HG03457 (cell line): ENCODE data around the gene ZNF565.
"Not testable (repeated sequence)": the region's sequence is repeated elsewhere in the genome, so short reads cannot be mapped to it uniquely, and the experiment has no call there.

Experiments
- ATAC-seq: cut with Tn5 transposase; IDR thresholded peaks from one replicate; pipeline ENCODE4 v1.9.1; 2021; ENCODE audit warnings: moderate number of reproducible peaks; ENCODE audit not compliant: unreplicated experiment

ZNF565 gene

GRCh38 chr19:36215276-36216123, 1.0 kb upstream of the ZNF565 start:
- ATAC-seq: no peak

- ATAC-seq: no peak
Measured at GRCh38 chr19:36212895-36213294, 1.6 kb downstream of the ZNF565 start.

GRCh38 chr19:36210497-36210896, 4.0 kb downstream of the ZNF565 start:
- ATAC-seq: no peak

- no peak for ATAC-seq
Measured at GRCh38 chr19:36209372-36209771, 5.1 kb downstream of the ZNF565 start.

DNA sequence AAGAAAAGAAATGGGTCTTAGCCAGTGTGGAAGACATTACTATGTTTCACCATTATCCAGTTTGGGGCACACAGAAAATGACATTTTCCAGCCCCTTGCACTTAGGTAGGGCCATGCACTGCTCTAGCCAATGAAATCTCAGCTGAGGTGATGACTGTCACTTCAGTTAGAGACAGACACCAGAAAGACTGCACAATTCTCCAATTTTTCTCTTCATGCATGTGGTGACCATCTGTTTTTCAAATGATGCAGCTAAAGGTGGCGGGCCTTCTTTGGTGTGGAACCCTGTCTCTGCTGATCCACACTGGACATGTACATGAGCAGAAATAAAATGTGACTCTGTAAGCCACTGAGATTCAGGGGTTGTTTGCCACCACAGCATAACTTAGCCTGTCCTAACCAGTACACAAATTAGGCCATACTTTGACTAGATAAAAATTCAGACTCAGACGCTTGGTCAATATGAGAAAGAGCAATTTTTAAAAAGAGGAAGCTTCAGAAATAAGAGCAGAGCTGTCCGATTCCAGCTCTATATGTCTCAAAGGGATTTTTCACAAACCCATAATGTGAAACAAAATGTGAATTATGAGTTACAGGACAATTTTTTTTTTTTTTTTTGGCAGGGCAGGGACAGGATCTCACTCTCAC, 6.7 kb downstream of the ZNF565 start:
- ATAC-seq: peak; percentile 65

DNA sequence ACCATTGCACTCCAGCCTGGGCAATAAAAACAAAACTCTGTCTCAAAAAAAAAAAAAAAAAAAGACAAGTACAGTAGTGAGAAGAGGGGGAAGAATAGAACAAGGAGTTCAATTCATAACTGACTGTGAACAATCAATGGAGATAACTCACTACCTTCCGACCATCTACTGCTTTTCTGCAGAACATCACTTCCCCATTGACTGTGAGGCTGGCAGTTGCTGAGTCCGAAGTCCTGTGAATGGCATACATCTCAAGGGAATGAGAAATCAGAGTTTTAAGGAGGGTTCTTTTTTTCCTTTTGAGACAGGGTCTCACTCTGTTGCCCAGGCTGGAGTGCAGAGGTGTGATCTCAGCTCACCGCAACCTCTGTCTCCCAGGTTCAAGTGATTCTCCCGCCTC, 11.2 kb downstream of the ZNF565 start:
- no peak for ATAC-seq

- no peak for ATAC-seq
Measured at GRCh38 chr19:36201684-36202083, 12.8 kb downstream of the ZNF565 start.

DNA sequence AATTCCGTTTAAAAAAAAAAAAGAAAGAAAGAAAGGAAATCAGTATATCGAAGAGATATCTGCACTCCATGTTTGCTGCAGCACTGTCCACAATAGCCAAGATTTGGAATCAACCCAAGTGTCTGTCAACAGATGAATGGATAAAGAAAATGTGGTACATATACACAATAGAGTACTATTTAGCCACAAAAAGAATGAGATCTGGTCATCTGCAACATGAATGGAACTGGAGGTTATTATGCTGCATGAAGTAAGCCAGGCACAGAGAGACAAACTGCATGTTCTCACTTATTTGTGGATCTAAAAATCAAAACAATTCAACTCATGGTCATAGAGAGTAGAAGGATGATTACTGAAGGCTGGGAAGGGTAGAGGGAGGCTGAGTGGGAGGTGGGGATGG, 16.3 kb downstream of the ZNF565 start:
- no peak for ATAC-seq

- ATAC-seq: no peak
Measured at GRCh38 chr19:36196249-36196648, 18.2 kb downstream of the ZNF565 start.

GRCh38 chr19:36186722-36187121, 27.7 kb downstream of the ZNF565 start:
- not testable (repeated sequence) for ATAC-seq

- ATAC-seq: no peak
Measured at GRCh38 chr19:36183245-36183628, 31.2 kb downstream of the ZNF565 start.

DNA sequence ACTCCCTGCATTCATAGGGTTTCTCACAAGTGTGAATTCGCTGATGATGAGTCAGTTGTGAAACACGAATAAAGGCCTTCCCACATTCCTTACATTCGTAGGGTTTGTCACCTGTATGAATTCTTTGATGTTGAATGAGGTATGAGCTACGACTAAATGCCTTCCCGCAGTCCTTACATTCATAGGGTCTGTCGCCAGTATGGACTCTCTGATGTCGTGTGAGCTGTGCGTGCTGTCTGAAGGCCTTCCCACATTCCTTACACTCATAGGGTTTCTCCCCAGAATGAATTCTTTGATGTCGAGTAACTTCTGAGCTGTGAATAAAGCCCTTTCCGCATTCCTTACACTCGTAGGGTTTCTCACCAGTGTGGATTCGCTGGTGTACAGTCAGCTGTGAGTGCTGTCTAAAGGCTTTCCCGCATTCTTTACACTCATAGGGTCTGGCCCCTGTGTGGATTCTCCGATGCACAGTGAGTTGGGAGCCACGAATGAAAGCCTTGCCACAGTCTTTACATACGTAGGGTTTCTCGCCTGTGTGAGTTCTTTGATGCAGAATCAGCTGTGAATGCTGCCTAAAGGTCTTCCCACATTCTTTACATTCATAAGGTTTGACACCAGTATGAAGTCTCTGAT, 31.7 kb downstream of the ZNF565 start:
- ATAC-seq: no peak

DNA sequence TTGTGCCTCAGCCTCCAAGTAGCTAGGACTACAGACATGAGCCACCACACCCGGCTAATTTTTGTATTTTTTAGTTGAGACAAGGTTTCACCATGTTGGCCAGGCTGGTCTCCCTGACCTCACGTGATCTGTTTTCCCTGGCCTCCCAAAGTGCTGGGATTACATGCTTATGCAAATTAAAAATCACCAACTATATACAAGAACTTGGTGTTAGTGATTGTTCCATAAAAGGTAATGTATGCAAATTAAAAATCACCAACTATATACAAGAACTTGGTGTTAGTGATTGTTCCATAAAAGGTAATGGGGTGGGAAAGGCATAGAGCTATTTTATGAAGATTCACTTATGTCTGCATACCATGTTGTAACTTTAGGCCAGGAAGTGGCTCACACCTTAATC, 35.4 kb downstream of the ZNF565 start:
- not testable (repeated sequence) for ATAC-seq

- ATAC-seq: not testable (repeated sequence)
Measured at GRCh38 chr19:36173846-36174245, 40.6 kb downstream of the ZNF565 start.

DNA sequence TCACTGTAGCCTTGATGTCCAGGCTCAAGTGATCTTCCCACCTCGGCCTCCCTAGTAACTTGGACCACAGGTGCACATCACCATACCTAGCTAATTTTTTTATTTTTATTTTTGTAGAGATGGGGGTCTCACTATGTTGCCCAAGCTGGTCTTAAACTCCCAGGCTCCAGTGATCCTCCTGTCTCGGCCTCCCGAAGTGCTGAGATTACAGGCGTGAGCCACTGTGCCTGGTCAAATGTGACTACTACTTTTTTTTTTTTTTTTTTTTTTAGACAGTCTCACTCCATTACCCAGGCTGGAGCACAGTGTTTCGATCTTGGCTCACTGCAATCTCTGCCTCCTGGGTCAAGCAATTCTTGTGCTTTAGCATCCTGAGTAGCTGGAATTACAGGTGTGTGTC, 41.6 kb downstream of the ZNF565 start:
- ATAC-seq: no peak

DNA sequence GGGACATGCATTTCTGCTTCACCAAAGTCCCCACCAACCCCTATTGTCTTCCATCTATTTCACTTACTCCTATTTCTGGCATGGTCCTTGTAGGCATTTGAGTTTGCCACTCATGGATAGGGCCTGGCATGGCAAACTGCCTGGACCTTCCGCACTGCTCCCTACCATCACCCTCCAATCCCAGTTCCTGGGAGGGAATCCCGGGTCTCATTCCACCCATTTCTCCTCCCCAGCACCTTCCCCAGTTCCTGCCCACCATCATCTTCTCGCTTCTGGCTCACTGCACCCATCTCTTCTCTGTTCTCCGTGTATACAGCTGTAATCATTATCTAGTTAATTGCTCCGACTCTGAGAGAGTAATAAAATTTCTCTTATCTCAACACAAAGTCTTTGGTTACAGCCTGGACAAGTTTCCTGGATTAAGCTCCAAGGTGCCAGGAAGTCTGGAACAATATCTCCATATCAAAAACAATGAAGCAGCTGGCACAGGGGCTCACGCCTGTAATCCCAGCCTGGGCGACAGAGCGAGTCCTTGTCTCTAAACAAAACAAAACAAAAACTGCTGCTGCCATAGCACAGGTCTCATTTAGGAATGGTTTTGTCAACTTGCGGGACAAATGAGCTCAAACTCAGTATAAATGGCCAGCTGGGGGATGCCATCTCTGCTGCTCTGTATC, 45.2 kb downstream of the ZNF565 start:
- no peak for ATAC-seq

GRCh38 chr19:36163813-36164212, 50.7 kb downstream of the ZNF565 start:
- no peak for ATAC-seq

DNA sequence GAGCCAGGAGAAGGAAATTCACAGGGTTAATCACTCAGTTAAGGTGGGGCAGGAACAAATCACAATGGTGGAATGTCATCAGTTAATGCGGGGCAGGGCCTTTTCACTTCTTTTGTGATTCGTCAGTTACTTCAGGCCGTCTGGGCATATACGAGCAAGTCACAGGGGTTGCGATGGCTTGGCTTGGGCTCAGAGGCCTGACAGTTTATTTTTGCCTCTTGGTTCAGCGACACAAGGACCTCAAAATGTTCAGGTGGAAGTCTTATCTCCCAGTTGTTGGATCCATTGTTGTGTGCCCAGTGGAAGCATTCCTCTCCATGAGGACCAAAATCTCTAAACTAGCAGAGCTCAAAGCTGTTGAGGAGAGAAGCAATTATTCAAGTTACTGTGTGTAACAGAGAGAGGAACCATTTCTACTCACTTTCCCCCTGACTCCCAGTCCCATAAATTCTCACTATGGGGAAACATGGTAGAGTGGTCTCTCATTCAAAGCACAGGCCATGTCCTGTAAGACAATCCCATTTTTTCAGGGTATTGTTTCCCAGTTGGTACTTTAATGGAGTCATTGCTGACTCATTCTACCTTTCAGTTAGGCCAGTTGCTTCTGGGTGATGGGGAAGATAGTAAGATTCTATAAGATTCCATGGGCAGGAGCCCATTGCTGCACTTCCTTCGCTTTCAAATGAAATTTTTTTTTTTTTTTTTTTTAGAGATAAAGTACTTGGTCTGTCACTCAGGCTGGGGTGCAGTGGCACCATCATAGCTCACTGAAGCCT, 53.5 kb downstream of the ZNF565 start:
- no peak for ATAC-seq

- no peak for ATAC-seq
Measured at GRCh38 chr19:36153126-36153525, 61.3 kb downstream of the ZNF565 start.

DNA sequence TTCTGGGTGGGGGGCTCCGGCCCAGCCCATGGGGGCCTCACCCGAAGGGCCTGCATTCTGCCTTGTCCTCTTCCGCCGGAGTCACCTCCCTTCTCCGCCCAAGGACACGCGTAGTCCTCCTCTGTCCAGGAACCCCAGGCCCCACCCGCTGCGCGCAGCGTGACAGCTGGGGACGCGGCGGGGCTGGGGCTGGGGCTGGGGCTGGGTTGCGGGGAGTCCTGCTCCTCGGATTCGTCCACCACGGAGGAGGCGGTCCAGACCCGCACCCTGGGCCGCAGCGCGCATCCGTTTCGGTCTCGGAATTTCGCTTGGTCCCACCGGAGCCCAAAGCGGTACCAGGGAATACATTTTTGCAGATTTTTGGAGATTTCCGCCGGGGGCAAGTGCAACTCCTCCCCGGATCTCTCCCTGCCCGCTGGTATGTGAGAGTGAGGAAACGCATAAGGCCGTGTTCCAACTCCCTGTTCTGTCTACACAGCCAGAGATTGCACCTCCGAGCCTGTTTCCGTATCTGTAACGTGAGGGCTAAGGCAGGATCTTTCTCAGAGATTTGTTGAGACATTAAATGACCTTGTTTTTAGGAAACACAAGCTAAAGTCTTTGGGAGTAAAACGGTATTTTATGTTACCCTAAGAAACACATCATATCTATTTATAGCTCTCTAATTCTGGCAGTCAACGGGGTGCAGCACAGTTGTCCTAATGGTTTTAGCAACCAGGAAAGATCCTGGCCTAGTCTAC, 61.9 kb downstream of the ZNF565 start, which contains the start of gene COX7A1:
Gene COX7A1 (minus strand): TSS at position 96 of the 740 bp plus-strand sequence. CDS start 40 bp downstream, at position 56.
- no peak for ATAC-seq
